Measurements from ENCODE around the gene LRRTM1. TPM values are rescaled to one million over a fixed set of nuclear protein-coding genes. Genes with fewer than 3 reads are reported as not detected.

LRRTM1 gene, protein sequence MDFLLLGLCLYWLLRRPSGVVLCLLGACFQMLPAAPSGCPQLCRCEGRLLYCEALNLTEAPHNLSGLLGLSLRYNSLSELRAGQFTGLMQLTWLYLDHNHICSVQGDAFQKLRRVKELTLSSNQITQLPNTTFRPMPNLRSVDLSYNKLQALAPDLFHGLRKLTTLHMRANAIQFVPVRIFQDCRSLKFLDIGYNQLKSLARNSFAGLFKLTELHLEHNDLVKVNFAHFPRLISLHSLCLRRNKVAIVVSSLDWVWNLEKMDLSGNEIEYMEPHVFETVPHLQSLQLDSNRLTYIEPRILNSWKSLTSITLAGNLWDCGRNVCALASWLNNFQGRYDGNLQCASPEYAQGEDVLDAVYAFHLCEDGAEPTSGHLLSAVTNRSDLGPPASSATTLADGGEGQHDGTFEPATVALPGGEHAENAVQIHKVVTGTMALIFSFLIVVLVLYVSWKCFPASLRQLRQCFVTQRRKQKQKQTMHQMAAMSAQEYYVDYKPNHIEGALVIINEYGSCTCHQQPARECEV
- polyA plus RNA-seq (2011; rRNA removed), result not detected in 2 replicates
- not detected in 2 replicates for polyA minus RNA-seq (2011; rRNA and poly(A)+ RNA removed)

DNA sequence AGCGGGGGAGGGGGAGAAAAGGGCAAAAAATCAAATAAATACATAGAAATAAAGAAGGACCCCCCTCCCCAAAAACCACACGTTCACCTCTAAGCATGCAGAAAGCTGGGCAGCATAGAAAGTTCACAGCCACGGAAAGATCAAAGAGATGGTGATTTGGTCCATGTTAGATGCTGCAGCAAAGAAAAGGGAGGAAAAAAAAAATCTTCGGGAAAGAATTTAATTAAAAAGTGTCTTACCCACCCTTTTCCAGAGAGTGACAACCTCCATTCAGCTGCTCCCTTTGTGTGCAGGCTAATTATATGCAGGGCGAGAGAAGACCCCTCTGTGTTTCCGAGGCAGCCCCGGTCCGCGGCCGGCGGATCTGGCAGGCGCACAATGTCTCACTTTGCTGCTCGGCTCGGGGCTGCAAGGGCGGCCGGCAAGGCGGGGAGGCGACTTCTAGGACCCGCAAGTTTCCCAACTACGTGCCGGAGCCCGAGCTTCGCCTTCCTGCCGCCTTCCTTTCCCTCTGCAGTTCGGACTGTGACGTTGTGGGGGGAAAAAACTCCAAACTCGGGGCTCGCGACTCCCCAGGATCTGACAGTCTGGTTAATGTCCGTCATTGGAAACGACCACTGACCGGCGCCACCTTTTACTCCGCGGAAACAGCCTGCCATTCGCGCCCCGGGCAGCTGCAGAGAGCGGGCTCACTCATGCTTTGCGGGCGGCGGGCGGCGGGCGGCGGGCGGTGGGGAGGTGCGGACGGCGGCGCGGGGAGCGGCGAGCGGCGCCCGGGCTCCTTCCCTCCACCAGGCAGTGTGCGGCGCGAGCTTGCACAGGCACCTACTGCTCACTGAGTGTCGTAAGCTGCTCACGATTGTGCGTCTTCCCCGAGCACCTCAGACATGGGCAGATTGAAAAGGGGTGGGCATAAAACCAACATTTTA, at the start of gene LRRTM1:
Gene LRRTM1 (minus strand): TSS at position 844 of the 929 bp plus-strand sequence. CDS start 933 bp downstream, outside the sequence.
- Histone ChIP-seq H3K4me3 (ENCODE audit: low read depth, low read length) (peak within 1 kb of the TSS; percentile 23; the same call in 1 of the 2 replicates), H3K9me3 (ENCODE audit: control insufficient read depth, insufficient read depth, low read length) (no peaks in the 10 kb centered on the region; the same call in 1 of the 2 replicates), H3K27ac (ENCODE audit: low read depth, low read length) (no peak within 1 kb of the TSS), H3K27me3 (ENCODE audit: control insufficient read depth, insufficient read depth, low read length) (peaks cover 42% of the 10 kb centered on the region)
- CTCF ChIA-PET, result no interaction called here
- TF ChIP-seq, protein P1, sequence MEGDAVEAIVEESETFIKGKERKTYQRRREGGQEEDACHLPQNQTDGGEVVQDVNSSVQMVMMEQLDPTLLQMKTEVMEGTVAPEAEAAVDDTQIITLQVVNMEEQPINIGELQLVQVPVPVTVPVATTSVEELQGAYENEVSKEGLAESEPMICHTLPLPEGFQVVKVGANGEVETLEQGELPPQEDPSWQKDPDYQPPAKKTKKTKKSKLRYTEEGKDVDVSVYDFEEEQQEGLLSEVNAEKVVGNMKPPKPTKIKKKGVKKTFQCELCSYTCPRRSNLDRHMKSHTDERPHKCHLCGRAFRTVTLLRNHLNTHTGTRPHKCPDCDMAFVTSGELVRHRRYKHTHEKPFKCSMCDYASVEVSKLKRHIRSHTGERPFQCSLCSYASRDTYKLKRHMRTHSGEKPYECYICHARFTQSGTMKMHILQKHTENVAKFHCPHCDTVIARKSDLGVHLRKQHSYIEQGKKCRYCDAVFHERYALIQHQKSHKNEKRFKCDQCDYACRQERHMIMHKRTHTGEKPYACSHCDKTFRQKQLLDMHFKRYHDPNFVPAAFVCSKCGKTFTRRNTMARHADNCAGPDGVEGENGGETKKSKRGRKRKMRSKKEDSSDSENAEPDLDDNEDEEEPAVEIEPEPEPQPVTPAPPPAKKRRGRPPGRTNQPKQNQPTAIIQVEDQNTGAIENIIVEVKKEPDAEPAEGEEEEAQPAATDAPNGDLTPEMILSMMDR (IDR thresholded peaks at IDR 0.05; ENCODE audit: low read depth, low read length), result no peak
- POLR2A ChIA-PET, result no interaction called here
- no peak for DNase-seq (ENCODE audit: low read depth, low spot score)

DNA sequence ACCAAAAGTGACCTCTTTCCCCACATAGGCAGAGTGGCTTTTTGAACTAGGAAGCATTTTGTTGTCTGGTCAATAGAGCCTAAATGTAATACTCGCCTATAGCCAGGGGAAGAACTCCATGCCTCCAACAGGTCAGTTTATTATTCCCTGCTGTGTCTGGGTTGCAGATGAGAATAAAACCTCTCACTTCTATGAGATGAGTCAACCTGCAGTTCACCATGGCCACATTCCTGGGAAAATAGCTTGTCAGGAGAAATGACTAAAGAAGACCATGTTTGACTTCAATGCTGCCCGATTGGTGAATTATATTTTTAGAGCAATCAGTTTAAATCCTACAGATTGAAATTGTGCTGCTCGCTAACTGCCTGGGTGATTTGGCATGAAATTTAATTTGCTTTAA, 46.7 kb upstream of the LRRTM1 start:
- no peak for DNase-seq (ENCODE audit: low read depth, low spot score)
- Histone ChIP-seq H3K9me3 (ENCODE audit: control insufficient read depth, insufficient read depth, low read length) (no peaks in the 10 kb centered on the region), H3K4me3 (ENCODE audit: low read depth, low read length) (no peak overlapping the region), H3K27me3 (ENCODE audit: control insufficient read depth, insufficient read depth, low read length) (no peaks in the 10 kb centered on the region), H3K27ac (ENCODE audit: low read depth, low read length) (no peak overlapping the region)
- TF ChIP-seq, protein P1 (IDR thresholded peaks at IDR 0.05; ENCODE audit: low read depth, low read length), result no peak
- CTCF ChIA-PET, result no interaction called here
- POLR2A ChIA-PET, result no interaction called here

DNA sequence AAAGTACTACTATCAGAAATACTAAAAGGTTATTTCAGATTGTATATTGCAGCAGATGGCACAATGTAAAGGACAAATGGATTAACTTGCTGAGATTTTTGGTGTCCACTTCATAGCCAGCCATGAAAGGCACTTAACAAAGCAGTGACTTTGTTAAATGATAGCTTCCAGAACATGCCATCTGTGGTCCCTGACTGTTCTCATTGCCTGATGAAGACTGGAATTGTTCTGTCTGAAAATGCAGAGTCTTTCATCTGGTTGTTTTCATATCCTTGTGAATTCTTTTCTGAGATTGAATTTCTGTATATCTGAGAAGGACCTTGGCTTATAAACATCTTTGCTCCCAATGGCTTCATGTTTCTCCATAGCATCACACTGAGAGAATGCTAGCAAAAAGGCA, 44.4 kb upstream of the LRRTM1 start:
- CTCF ChIA-PET, result no interaction called here
- TF ChIP-seq, protein P1 (IDR thresholded peaks at IDR 0.05; ENCODE audit: low read depth, low read length), result no peak

DNA sequence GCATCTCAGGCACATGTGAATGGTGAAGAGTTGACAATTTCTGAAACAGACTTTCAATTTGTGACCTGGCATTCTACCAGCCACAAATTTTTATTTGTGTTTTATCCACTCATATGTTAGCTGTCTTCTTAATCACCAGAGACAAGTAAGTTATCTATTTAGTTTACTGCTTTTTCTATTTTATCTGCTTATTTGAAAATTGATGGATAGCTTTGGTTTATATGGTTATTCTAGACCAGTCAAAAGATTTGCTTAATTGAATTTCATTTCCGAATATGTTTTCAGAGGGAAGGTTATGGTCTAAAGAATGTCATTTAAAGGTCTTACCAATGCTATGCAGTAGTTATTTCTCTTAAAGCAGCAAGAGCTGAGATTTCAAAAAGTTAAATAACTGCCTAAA, 43.5 kb upstream of the LRRTM1 start:
- H3K27ac ChIP-seq (ENCODE audit: low read depth, low read length), result no peak overlapping the region
- DNase-seq (ENCODE audit: low read depth, low spot score), result no peak
- H3K27me3 ChIP-seq (ENCODE audit: control insufficient read depth, insufficient read depth, low read length), result no peaks in the 10 kb centered on the region
- ChIA-PET POLR2A (no interaction called here), CTCF (no interaction called here)
- no peaks in the 10 kb centered on the region for H3K9me3 ChIP-seq (ENCODE audit: control insufficient read depth, insufficient read depth, low read length)
- TF ChIP-seq, protein P1 (IDR thresholded peaks at IDR 0.05; ENCODE audit: low read depth, low read length), result no peak
- no peak overlapping the region for H3K4me3 ChIP-seq (ENCODE audit: low read depth, low read length)

More for the DNA sequence above, 44.4 kb upstream of the LRRTM1 start:
- no peak for DNase-seq (ENCODE audit: low read depth, low spot score)
- Histone ChIP-seq H3K4me3 (ENCODE audit: low read depth, low read length) (no peak overlapping the region), H3K27ac (ENCODE audit: low read depth, low read length) (no peak overlapping the region), H3K9me3 (ENCODE audit: control insufficient read depth, insufficient read depth, low read length) (no peaks in the 10 kb centered on the region), H3K27me3 (ENCODE audit: control insufficient read depth, insufficient read depth, low read length) (no peaks in the 10 kb centered on the region)
- POLR2A ChIA-PET, result no interaction called here

All from AG04450 (cell line).